Upper lobe of left lung (tissue), 6 donors: Measurements from ENCODE around the gene FAM111B. TPM values are rescaled to one million over a fixed set of nuclear protein-coding genes. Genes with fewer than 3 reads are reported as not detected.
"Not testable (repeated sequence)": the region's sequence is repeated elsewhere in the genome, so short reads cannot be mapped to it uniquely, and the experiment has no call there.

ENCODE experiments used
- ATAC-seq, 2 donors: fragments of 200-7000 bp; cut with Tn5 transposase; one replicate each; pipeline ENCODE4 v1.9.1; 2022; ENCODE audit warnings: mild to moderate bottlenecking in 2 of 2, moderate library complexity in 2 of 2; ENCODE audit not compliant: low FRiP score in 2 of 2
- DNase-seq, 2 donors: peaks; one replicate each; pipeline ENCODE4 v3.0.0-alpha.2; 2019 to 2020
- H3K27ac ChIP-seq, 4 donors: fragments of 200-600 bp; sonication (generic); one replicate each; pipeline ENCODE4 v1.5.1; 2016 to 2019
- H3K27me3 ChIP-seq, 4 donors: fragments of 200-600 bp; sonication (generic); one replicate each; pipeline ENCODE4 v1.5.1; 2017 to 2019
- H3K36me3 ChIP-seq, 4 donors: fragments of 200-600 bp; sonication (generic); one replicate each; pipeline ENCODE4 v1.5.1; 2016 to 2019
- H3K4me1 ChIP-seq, 4 donors: fragments of 200-600 bp; sonication (generic); one replicate each; pipeline ENCODE4 v1.5.1; 2018 to 2019
- H3K4me3 ChIP-seq, 4 donors: fragments of 200-600 bp; sonication (generic); one replicate each; pipeline ENCODE4 v1.5.1; 2017 to 2019; ENCODE audit warnings: mild to moderate bottlenecking in 2 of 4, moderate library complexity in 1 of 4
- H3K9me3 ChIP-seq, 4 donors: fragments of 200-600 bp; sonication (generic); one replicate each; pipeline ENCODE4 v1.5.1; 2018 to 2019
- EP300 ChIP-seq, 4 donors: sonication (generic); formaldehyde crosslinking; IDR thresholded peaks; one replicate each; pipeline ENCODE4 v1.5.1; 2017; ENCODE audit warnings: antibody characterized with exemption in 4 of 4, control low read depth in 2 of 4
- POLR2A ChIP-seq, 4 donors: fragments of 450-650 bp; IDR thresholded peaks; one replicate each; pipeline ENCODE4 v1.5.1; 2016 to 2017; ENCODE audit warnings: antibody characterized with exemption in 4 of 4, mild to moderate bottlenecking in 2 of 4
- POLR2AphosphoS5 ChIP-seq, 2 donors: sonication (generic); formaldehyde crosslinking; IDR thresholded peaks; one replicate each; pipeline ENCODE4 v1.5.1; 2017; ENCODE audit warnings: antibody characterized with exemption in 2 of 2
- WGBS, 2 donors: methylation state at CpG; one replicate each; pipeline ENCODE4 v1.1.5; 2017 to 2018; 5-methylcytosine and 5-hydroxymethylcytosine counted together
- total RNA-seq, 6 donors: library from RNA; depleted of rRNA in 4 of 6; stranded (reverse); fragments of >200 nt in 4 of 6; gene quantifications; one replicate each; pipeline versions ENCODE4 v1.1.0 to v1.2.1, GENCODE V29; 2016 to 2021
- TF ChIP-seq, protein P1 (sequence below), 6 experiments: fragments of 450-650 bp in 4 of 6; fragments of 200-600 bp in 2 of 6; sonication (generic) in 2 of 6; IDR thresholded peaks; one replicate each; pipeline ENCODE4 v1.5.1; 2016 to 2019; ENCODE audit warnings: antibody characterized with exemption in 6 of 6
- donor health status: DM: no; HTN: no; CAD: no; lungs with moderate emphysema.
- donor health status: DM: no; HTN: yes; CAD: no; lungs with severe emphysema.

Gene FAM111B, protein sequence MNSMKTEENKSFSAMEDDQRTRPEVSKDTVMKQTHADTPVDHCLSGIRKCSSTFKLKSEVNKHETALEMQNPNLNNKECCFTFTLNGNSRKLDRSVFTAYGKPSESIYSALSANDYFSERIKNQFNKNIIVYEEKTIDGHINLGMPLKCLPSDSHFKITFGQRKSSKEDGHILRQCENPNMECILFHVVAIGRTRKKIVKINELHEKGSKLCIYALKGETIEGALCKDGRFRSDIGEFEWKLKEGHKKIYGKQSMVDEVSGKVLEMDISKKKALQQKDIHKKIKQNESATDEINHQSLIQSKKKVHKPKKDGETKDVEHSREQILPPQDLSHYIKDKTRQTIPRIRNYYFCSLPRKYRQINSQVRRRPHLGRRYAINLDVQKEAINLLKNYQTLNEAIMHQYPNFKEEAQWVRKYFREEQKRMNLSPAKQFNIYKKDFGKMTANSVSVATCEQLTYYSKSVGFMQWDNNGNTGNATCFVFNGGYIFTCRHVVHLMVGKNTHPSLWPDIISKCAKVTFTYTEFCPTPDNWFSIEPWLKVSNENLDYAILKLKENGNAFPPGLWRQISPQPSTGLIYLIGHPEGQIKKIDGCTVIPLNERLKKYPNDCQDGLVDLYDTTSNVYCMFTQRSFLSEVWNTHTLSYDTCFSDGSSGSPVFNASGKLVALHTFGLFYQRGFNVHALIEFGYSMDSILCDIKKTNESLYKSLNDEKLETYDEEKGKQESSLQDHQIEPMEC
- 1 to 10 TPM in 4 of 6 donors, under 1 TPM in 1, not detected in 1; 0.92 to 5.0 (median 2.4) TPM for total RNA-seq

DNA sequence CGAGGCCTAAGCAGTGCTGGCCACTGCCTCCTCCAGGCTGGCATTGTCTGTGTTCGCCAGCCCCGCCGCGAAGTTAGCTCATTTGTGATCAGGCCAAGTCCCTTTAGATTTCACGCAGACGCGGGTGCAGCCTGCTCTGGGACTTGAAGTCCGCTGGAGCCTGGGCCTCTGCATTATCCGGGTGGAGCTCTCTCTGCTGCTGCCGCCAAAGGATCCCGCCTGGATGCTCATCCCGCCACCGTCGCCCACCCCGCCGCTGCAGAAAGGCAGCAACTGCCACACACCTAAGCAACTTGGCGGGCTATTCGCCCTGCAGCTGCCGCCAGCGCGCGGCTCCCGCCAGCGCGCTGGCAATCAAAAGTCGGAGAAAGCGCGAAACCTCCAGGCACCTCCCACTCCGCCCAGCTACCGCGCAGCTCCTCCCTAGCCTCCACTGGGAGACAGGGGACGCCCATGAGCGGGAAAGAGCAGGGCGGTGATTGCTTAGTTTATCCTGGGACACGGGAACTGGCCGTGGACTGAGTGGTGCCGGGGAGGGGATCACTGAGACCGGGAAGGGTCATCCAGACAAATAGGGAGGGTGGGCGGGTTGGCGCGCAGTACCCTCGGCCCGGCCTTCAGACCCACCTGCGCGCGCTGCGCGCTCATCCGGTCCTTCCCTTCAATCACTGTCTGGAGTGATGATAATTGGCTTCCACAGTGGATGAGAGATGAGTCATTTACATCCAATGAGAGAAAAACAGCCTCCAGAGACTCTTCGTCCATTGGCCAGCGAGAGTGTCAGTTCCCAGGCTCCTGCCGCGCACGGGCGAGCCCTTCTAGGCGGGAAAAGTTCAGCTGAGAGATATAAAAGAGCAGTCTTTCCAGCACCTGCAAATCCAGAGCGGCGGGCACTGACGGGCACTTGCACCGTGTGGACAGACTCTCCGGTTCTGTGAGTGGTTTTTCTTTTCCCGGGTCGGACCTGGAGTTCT is at the start of gene FAM111B:
TSS of gene FAM111B (plus strand) at position 875 of the 974 bp plus-strand sequence. CDS start 2,389 bp downstream, outside the sequence.
- Histone ChIP-seq H3K27ac (peak within 1 kb of the TSS in 1 of 4 donors; percentile 57), H3K4me1 (peaks cover 9 to 25% (median 15%) of the 10 kb centered on the region in 4 donors), H3K27me3 (no peaks in the 10 kb centered on the region), H3K36me3 (no peaks in the 10 kb centered on the region), H3K9me3 (no peaks in the 10 kb centered on the region), H3K4me3 (peak within 1 kb of the TSS; percentile 46 to 70 (median 61))
- peak; percentile 96 to 97 for ATAC-seq
- WGBS, 2 donors, result 0 to 1% methylated on average over 38 to 47 of the region's 64 CpGs
- DNase-seq, result peak; percentile 88 to 89
- TF ChIP-seq EP300 (IDR thresholded peaks at IDR 0.05), result no peak
- TF ChIP-seq, protein P1, sequence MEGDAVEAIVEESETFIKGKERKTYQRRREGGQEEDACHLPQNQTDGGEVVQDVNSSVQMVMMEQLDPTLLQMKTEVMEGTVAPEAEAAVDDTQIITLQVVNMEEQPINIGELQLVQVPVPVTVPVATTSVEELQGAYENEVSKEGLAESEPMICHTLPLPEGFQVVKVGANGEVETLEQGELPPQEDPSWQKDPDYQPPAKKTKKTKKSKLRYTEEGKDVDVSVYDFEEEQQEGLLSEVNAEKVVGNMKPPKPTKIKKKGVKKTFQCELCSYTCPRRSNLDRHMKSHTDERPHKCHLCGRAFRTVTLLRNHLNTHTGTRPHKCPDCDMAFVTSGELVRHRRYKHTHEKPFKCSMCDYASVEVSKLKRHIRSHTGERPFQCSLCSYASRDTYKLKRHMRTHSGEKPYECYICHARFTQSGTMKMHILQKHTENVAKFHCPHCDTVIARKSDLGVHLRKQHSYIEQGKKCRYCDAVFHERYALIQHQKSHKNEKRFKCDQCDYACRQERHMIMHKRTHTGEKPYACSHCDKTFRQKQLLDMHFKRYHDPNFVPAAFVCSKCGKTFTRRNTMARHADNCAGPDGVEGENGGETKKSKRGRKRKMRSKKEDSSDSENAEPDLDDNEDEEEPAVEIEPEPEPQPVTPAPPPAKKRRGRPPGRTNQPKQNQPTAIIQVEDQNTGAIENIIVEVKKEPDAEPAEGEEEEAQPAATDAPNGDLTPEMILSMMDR (IDR thresholded peaks at IDR 0.05), result no peak
- TF ChIP-seq POLR2AphosphoS5 (IDR thresholded peaks at IDR 0.05), result no peak

DNA sequence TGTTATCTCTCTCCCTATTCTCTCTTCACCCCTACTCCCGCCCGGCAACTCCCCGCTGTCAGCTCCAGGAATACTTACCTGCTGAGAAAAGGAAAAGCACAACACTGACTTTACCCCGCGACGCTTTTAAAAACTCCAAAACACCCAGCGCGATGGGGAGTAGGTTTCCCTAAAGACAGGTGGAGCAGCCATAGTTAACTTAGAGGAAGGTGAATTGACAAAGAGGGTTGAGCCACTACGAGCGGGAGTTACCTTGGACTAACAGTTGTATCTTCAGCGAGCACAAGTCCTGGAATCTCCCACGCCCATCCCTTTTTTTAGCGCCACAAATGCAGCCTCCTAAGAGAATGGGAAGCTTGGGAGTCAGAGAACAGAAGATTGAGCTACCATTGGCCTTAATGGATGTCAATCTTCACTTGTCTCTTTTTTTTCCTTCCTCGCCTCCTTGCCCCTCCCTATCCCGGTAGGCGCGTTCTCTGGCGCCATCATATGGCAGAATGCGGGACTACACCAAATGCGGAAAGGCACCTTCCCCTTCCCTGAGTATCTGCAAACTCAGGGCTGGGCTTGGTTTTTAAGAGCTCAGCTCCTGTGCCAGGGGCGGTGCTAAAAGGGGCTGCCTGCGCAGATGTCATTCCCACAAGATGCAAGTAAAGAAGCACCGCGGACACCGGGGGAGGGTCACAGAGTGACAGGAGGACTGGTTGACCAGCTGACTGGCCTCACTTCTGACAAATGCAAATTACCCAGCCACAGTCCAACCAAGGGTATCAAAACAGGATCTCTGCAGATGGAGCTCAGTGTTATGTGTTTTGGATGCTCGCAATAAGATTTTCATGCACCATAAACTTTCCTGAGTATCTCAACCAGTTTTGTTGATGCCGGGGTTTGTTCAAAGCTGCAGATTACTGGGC is 48.7 kb upstream of the FAM111B start:
- not testable (repeated sequence) for H3K36me3 ChIP-seq, H3K27ac ChIP-seq, H3K27me3 ChIP-seq, H3K9me3 ChIP-seq, H3K4me1 ChIP-seq
- TF ChIP-seq, protein P1 (IDR thresholded peaks at IDR 0.05), result peak; percentile 59 to 92 (median 81)
- DNase-seq (peak in 1 of 2 donors; percentile 84), ATAC-seq (peak; percentile 93)
- WGBS, 2 donors, result 11% methylated on average over 22 to 27 of the region's 27 CpGs
- H3K4me3 ChIP-seq, result peak overlapping the region in 3 of 4 donors; percentile 32 to 45 (median 38)

DNA sequence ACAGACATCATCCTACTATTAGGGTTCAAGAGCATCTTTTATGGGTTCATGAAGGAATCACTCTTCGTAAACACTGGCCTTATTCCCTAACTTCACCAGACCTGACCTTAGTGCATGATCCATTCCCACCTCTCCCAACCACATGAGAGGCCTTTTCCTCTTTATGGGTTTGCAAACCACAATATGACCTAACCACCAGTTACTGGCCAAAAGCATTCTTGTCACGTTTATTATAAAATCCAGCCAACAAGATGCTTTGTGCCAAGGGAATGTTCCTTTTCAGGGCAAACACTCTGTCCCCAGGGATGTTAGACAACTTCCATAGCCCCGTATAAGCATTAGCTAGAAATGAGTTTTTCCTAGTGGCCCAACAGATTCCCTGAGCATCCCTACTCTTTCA is 46.9 kb upstream of the FAM111B start:
- H3K27me3 ChIP-seq, result not testable (repeated sequence)
- WGBS, 2 donors, result 59 to 63% methylated on average over 3 of the region's 3 CpGs

DNA sequence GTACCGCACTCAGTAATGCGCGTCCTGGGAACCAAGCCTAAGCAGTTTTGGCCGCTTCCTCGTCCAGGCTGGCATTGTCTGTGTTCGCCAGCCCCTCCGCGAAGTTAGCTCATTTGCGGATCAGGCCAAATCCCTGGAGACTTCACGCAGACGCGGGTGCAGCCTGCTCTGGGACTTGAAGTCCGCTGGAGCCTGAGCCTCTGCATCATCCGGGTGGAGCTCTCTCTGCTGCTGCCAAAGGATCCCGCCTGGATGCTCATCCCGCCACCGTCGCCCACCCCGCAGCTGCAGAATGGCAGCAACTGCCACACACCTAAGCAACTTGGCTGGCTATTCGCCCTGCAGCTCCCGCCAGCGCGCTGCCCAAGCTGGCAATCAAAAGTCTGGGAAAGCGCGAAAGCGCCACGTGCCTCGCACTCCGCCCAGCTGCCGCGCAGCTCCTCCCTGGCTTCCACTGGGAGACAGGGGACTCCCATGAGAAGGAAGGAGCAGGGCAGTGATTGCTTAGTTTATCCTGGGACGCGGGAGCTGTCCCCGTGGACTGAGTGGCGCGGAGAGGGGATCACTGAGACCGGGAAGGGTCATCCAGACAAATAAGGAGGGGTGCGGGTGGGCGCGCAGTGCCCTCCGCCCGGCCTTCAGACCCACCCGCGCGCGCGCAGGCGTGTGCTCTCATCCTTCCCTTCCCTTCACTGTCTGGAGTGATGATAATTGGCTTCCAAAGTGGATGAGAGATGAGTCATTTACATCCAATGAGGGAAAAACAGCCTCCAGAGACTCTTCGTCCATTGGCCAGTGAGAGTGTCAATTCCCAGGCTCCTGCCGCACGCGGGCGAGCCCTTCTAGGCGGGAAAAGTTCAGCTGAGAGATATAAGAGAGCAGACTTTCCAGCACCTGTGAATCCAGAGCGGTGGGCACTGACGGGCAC is 44.2 kb upstream of the FAM111B start:
- Histone ChIP-seq H3K27ac (no peak overlapping the region), H3K36me3 (no peaks in the 10 kb centered on the region), H3K9me3 (no peaks in the 10 kb centered on the region), H3K27me3 (peaks cover 0 to 6% (median 0%) of the 10 kb centered on the region in 4 donors), H3K4me3 (no peak overlapping the region), H3K4me1 (peaks cover 0 to 6% (median 2%) of the 10 kb centered on the region in 4 donors)
- TF ChIP-seq POLR2AphosphoS5 (IDR thresholded peaks at IDR 0.05) (no peak), POLR2A (IDR thresholded peaks at IDR 0.05) (no peak)
- TF ChIP-seq, protein P1 (IDR thresholded peaks at IDR 0.05), result no peak
- 47 to 60% methylated on average over 42 to 56 of the region's 56 CpGs for WGBS, 2 donors
- ATAC-seq (no peak), DNase-seq (peak in 1 of 2 donors; percentile 77)

More for the DNA sequence above, 46.9 kb upstream of the FAM111B start:
- DNase-seq, H3K4me1 ChIP-seq, H3K9me3 ChIP-seq, H3K4me3 ChIP-seq, H3K36me3 ChIP-seq, ATAC-seq, H3K27ac ChIP-seq: not testable (repeated sequence)

DNA sequence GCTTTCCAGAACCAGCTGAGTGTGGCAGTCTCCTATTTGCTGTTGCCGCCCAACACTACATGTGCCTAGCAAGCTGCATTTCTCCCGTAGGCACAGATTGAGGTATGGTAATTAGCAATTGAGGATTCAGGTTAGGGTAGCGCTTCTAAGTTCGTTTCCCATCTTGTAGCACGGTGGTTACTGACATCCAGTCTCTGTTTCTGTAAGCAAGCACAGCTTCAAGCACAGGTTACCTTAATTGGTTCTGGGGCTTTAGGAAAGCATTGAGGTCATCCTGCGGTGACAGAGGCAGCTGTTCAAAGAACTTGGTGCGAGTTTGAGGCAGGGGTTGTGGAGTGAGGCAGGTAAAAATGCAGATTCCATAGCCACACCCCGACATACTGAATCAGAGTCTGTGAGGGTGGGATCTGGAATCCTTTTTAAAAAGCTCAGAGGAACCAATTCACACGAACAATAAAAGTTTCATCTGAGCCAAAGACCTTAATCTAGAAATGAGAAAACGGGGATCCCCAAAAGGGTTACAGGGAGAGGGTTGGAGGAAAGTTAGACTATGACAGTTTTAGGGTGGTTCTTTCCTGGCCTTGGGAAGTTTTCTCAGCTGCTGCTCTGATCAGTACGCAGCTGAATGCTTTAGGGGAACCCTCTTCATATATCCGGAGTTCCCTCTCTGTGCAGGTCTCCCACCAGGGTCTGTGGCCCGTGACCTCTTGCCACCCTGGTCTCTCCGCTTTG is 42.9 kb upstream of the FAM111B start:
- H3K27ac ChIP-seq, H3K27me3 ChIP-seq, DNase-seq, H3K4me3 ChIP-seq, H3K9me3 ChIP-seq, ATAC-seq, H3K36me3 ChIP-seq, H3K4me1 ChIP-seq: not testable (repeated sequence)
- WGBS, 2 donors, result 74 to 81% methylated on average over 14 of the region's 14 CpGs
